Mesodermal cell (in vitro differentiated cells): ENCODE data around the gene NUBPL.

Experiments
- H3K27ac ChIP-seq: 2 replicates; pipeline ENCODE4 v1.7.0; 2013; ENCODE audit warnings: mild to moderate bottlenecking, low read depth, low read length, moderate library complexity; ENCODE audit not compliant: severe bottlenecking
- H3K36me3 ChIP-seq: 2 replicates; pipeline ENCODE4 v1.7.1; 2013; ENCODE audit warnings: mild to moderate bottlenecking, low read length, moderate library complexity; ENCODE audit not compliant: control insufficient read depth, insufficient read depth
- H3K4me1 ChIP-seq: one replicate; pipeline ENCODE4 v1.7.1; 2013; ENCODE audit warnings: mild to moderate bottlenecking, low read length; ENCODE audit not compliant: insufficient read depth, control insufficient read depth, poor library complexity, severe bottlenecking
- H3K4me3 ChIP-seq: 2 replicates; pipeline ENCODE4 v1.7.0; 2013; ENCODE audit warnings: low read length, control low read depth, mild to moderate bottlenecking; ENCODE audit not compliant: insufficient read depth, poor library complexity, severe bottlenecking; ENCODE audit errors: extremely low read depth
- H3K9me3 ChIP-seq: 2 replicates; pipeline ENCODE4 v1.7.1; 2013; ENCODE audit warnings: mild to moderate bottlenecking, low read length, moderate library complexity; ENCODE audit not compliant: control insufficient read depth
- WGBS, 2 experiments: methylation state at CpG; one replicate each; pipeline ENCODE4 v1.1.5; 2013; ENCODE audit warnings: missing lambda C conversion rate in 2 of 2; ENCODE audit not compliant: insufficient coverage in 2 of 2; 5-methylcytosine and 5-hydroxymethylcytosine counted together

NUBPL gene

GRCh38 chr14:31576949-31577348 lies 15.7 kb downstream of the NUBPL start:
- H3K9me3 ChIP-seq = no peaks in the 10 kb centered on the region
- WGBS, 2 experiments = no CpG with 5 or more reads among the region's 1 CpG
- no peak overlapping the region for H3K27ac ChIP-seq
- H3K4me1 ChIP-seq = no peaks in the 10 kb centered on the region
- no peak overlapping the region for H3K4me3 ChIP-seq
- H3K36me3 ChIP-seq = no peaks in the 10 kb centered on the region

GRCh38 chr14:31578266-31578665 lies 17.1 kb downstream of the NUBPL start:
- Histone ChIP-seq H3K27ac (no peak overlapping the region), H3K4me3 (no peak overlapping the region), H3K4me1 (no peaks in the 10 kb centered on the region), H3K36me3 (no peaks in the 10 kb centered on the region), H3K9me3 (no peaks in the 10 kb centered on the region)
- 100% methylated on average over 1 of the region's 3 CpGs; no CpG with 5 or more reads in 1 of the 2 experiments for WGBS, 2 experiments

GRCh38 chr14:31578792-31579501 lies 17.7 kb downstream of the NUBPL start:
- Histone ChIP-seq H3K4me1 (no peaks in the 10 kb centered on the region), H3K4me3 (no peak overlapping the region), H3K36me3 (no peaks in the 10 kb centered on the region), H3K27ac (no peak overlapping the region), H3K9me3 (no peaks in the 10 kb centered on the region)
- WGBS, 2 experiments = 77 to 100% methylated on average over 1 to 5 of the region's 7 CpGs

GRCh38 chr14:31580234-31580633 lies 19.0 kb downstream of the NUBPL start:
- no peak overlapping the region for H3K4me3 ChIP-seq
- 85 to 97% methylated on average over 2 to 3 of the region's 3 CpGs for WGBS, 2 experiments
- H3K27ac ChIP-seq = no peak overlapping the region
- no peaks in the 10 kb centered on the region for H3K36me3 ChIP-seq
- no peaks in the 10 kb centered on the region for H3K4me1 ChIP-seq
- no peaks in the 10 kb centered on the region for H3K9me3 ChIP-seq

- no peaks in the 10 kb centered on the region for H3K36me3 ChIP-seq
- H3K4me3 ChIP-seq = no peak overlapping the region
- H3K27ac ChIP-seq = no peak overlapping the region
- no peaks in the 10 kb centered on the region for H3K9me3 ChIP-seq
- no peaks in the 10 kb centered on the region for H3K4me1 ChIP-seq
- no CpG with 5 or more reads among the region's 1 CpG for WGBS, 2 experiments
Measured at GRCh38 chr14:31582286-31582691, 21.1 kb downstream of the NUBPL start.

GRCh38 chr14:31582836-31583452 lies 21.7 kb downstream of the NUBPL start:
- no peak overlapping the region for H3K27ac ChIP-seq
- no peaks in the 10 kb centered on the region for H3K9me3 ChIP-seq
- no peaks in the 10 kb centered on the region for H3K36me3 ChIP-seq
- no peak overlapping the region for H3K4me3 ChIP-seq
- no peaks in the 10 kb centered on the region for H3K4me1 ChIP-seq
- 100% methylated on average over 1 to 2 of the region's 3 CpGs for WGBS, 2 experiments

GRCh38 chr14:31590206-31590605 lies 29.0 kb downstream of the NUBPL start:
- 80% methylated on average over 1 of the region's 2 CpGs; no CpG with 5 or more reads in 1 of the 2 experiments for WGBS, 2 experiments
- H3K9me3 ChIP-seq = no peaks in the 10 kb centered on the region
- H3K4me1 ChIP-seq = no peaks in the 10 kb centered on the region
- no peak overlapping the region for H3K27ac ChIP-seq
- H3K36me3 ChIP-seq = no peaks in the 10 kb centered on the region
- no peak overlapping the region for H3K4me3 ChIP-seq

- no peaks in the 10 kb centered on the region for H3K36me3 ChIP-seq
- H3K4me3 ChIP-seq = no peak overlapping the region
- no peak overlapping the region for H3K27ac ChIP-seq
- no peaks in the 10 kb centered on the region for H3K9me3 ChIP-seq
- no peaks in the 10 kb centered on the region for H3K4me1 ChIP-seq
Measured at GRCh38 chr14:31592122-31592521, 30.9 kb downstream of the NUBPL start.

- WGBS, 2 experiments = no CpG with 5 or more reads among the region's 2 CpGs
- Histone ChIP-seq H3K36me3 (no peaks in the 10 kb centered on the region), H3K4me1 (no peaks in the 10 kb centered on the region), H3K4me3 (no peak overlapping the region), H3K9me3 (no peaks in the 10 kb centered on the region), H3K27ac (no peak overlapping the region)
Measured at GRCh38 chr14:31592631-31593030, 31.4 kb downstream of the NUBPL start.

- H3K4me3 ChIP-seq = no peak overlapping the region
- H3K4me1 ChIP-seq = no peaks in the 10 kb centered on the region
- H3K36me3 ChIP-seq = peaks cover 4% of the 10 kb centered on the region
- 95 to 100% methylated on average over 4 of the region's 7 CpGs for WGBS, 2 experiments
- no peaks in the 10 kb centered on the region for H3K9me3 ChIP-seq
- no peak overlapping the region for H3K27ac ChIP-seq
Measured at GRCh38 chr14:31596342-31597095, 35.3 kb downstream of the NUBPL start.

GRCh38 chr14:31605702-31606101 lies 44.5 kb downstream of the NUBPL start:
- Histone ChIP-seq H3K27ac (no peak overlapping the region), H3K4me1 (no peaks in the 10 kb centered on the region), H3K9me3 (peaks cover 9% of the 10 kb centered on the region), H3K4me3 (no peak overlapping the region), H3K36me3 (no peaks in the 10 kb centered on the region)
- WGBS, 2 experiments = 88 to 100% methylated on average over 2 of the region's 2 CpGs
